GM19455 (cell line): ENCODE results near the gene ARHGEF17.

Source experiments
- ATAC-seq: cut with Tn5 transposase; IDR thresholded peaks from one replicate; pipeline ENCODE4 v1.9.1; 2021; ENCODE audit not compliant: unreplicated experiment

Gene ARHGEF17

DNA sequence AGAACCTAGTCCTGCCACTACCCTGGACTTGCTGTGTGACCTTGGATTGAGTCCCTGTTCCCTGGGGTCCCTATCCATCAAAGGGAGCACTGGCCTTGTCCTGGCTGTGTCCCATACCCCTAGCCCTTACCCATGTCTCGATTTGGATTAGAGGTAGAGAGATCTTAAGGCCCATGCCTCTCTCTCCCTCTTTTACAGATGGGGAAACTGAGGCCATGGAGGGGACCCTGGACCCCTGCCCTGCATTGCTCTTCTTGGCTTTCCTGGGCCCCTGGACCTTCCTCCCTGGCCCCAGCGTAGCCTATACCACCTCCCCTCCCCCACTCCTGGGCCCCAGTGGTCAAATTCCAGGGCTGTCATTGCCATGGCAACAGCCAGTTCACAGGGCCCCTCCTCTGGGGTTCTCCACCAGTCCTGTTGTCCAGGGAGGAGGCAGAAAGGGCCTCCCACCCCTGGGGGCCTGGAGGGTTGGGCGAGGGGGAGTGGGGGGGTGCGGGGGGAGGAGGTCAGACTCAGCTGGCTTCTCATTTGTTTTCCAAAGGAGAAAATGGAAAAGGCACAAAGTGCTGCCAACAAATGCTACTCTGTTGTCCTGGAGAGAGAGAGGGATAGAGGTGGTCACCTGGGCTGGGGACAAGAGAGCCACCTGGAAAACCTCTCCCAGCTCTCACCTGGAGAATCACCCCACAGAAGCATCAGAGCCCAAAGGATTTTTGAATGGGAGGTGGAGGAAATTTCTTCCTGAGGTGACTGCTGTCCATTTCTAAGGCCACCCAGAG lies 23.3 kb downstream of the ARHGEF17 start:
- no peak for ATAC-seq

DNA sequence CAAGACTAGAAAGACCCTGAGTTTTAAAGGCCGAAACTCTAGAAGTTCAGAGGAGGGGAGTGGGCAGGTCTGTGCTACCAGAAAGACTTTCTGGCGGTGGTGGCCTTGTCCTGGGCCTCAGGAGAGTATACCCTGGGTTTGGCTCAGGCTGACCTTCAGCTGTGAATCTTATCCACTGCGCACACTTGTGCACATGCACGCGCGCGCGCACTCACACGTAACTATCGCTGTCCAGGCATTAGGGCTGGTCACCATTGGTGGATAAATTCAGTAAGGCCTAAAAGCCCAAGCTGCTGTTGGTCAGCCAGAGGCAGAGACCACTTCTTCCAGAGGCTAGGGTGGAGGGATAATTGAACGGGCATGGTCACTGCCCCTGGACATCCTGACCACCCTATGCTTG lies 25.1 kb downstream of the ARHGEF17 start:
- ATAC-seq: no peak

DNA sequence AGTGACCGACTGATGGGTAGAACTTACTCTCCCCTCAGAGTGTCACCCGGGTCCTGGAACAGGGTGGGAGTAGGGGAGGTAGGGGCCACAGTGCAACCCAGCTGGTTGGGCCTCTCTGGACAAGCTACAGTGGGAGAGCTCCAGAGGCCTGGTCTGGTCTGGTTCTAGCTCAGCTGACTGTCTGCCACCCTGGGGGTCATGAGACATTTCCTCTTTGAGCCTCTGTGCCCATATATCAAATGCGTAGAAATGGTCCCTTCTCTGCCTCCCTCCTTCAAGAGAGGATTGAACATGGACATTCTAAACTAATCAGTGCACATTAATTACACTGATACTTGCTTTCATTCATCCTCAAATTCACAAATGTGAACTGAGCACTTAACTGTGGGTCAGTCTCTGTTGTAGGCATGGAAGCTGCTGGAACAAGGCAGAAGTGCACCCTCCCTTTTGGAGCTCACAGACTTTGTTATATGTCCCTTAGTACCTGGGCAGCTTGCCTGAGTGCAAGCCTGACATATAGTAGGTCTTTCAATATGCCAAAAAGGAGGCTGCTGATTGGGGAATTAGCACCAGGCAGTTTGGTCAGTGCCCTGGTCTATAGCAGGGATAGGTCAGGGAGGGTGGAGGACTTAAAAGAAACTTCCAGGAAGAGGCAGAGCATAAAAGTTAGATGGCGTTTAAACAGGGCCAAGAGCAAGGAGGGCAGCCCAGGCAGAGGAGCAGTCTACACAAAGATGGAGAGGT lies 25.7 kb downstream of the ARHGEF17 start:
- no peak for ATAC-seq

DNA sequence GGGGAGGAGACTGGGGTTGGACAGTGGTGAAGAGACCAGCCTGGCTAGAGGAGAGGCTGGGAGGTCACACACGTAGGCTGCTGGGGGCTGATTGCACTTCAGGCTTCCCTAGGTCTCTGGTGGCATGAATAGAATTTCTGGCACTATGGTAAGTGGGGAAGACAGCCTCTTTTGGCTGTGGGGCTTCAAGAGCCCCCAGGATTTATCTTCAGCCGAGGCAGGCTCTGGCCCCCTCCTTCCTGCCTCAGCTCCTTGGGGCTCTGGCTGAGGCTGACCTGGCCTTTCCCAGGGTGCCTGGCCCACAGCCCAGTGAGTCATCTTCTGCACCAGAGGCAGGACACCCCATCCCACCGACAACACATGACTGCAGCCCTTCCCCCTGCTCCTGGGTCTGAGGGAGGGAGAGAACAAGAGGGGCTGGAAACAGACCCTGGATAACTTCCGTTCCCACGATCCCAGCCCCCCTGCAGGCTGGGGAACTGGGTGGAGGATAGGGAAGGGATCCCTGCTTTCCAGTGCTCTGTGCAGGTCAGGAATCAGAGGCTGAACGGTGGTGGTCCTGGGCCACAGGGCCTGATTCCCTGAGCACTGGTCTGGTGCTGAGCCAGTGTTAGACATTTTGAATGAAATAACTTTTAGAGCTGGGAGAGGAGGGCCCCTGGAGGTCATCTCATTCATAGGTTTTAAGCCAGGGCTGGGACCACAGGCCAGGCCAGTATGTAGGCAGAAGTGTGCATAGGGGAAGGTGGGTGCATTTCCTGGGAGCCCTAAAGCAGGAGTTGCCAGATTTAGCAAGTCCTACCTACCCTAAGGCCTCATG lies 26.5 kb downstream of the ARHGEF17 start:
- ATAC-seq: no peak

DNA sequence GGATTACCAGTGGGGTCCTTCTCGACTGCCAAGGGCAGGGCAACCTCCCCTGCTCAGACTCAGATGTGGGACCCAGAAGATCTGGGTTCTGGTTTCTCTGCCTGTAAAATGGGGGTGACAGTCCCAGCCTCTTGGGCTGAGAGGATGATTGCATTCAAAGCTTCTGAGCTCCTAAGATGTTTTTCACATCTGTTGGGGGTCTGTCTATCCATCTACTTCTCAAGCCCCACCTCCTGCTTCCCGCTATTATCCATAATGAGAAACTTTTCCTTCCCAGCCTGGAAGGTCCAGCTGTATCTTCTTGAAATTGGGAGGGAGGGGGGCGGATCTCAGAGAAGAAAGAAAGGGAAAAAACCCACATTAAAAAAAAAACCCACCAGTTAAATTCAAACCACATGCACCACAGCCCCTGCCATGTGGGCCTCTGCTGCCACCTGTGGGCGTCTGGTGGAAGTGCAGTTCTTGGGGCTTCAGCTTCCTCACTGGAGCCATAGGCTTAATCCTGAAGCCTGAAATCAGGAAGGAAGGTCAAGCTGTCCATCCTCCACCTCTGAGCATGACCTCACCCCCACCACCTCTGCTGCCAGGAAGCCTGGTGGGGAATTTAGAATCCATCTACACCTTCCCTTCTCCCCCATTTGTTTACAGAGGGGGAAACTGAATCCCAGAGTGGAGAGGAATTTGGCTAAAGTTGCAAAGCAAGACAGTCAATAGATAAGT lies 27.3 kb downstream of the ARHGEF17 start:
- ATAC-seq: no peak

DNA sequence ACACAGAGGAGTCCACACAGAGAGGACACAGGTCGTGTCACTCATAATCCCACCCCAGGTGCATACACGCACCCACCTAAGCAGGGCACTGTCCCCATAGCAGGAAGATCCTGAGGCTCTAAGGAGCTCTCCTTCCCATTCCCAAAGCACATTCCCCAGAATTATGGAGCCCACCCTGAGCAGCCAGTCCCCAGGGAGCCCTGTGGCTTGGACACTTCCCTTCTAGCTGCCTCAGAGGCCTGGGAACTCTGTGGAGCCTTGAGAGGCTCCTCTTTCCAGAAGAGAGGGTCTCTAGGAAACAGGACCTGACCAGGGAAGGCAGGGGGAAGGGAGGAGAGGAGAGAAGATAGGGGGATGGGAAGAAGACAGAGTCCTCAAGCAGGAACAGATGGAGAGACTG lies 29.8 kb downstream of the ARHGEF17 start:
- no peak for ATAC-seq

DNA sequence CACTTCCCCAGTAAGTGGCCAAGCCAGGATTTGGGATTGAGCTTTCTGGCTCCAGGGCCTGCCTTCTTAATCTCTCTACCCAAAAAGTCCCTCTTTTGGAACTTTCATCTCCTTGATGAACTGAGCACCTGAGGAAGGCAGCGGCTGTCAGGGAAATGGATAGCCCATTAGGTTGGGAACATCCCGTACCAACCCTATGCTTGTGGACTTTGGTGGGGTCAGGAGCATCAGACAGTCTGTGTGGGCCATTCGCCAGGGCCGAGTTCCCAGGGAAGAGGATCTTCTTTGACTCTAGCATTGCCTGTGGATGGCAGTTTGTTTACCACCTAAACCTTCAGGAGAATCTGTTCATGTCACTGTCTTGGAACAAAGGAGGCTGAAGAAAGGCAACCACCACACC lies 30.2 kb downstream of the ARHGEF17 start:
- no peak for ATAC-seq

DNA sequence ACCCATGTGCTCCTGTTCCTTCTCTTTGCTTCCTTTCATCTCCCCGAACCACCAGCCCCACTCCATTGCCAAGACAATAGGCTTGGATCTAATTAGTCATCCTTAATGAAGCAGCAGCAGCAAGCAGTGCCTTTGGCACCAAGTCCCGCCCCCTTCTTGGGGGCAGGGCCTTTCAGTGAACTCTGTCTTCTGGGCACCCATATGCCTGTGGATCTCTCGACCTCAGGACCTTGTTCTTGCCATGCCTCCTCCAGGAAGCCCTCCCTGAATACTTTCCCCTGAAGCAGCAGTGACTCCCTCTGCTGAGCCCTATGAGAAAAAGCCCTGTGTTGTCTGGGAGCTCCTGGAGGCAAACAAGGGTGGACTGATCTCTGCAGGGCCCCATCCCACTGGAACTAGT lies 32.1 kb downstream of the ARHGEF17 start:
- no peak for ATAC-seq

DNA sequence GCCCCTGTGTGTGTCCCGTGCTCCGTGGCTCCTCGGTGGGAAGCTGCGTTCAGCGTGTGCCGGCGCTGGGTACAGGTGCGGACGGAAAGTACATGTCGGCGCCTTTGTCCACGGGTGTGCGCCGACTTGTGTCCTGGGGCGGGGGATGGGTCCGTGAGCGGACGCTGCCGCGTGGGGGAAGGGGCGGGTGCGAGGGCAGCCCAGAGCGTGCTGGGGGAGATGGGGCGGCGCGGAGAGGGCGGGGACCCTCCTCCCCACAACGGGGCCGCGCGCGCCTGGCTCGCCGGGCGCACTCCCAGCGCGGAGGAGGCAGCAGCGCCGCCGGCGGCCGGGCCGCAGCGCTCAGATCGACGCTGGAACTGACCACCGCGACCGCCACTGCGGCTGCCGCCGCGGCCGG lies 34.6 kb downstream of the ARHGEF17 start:
- ATAC-seq: no peak

DNA sequence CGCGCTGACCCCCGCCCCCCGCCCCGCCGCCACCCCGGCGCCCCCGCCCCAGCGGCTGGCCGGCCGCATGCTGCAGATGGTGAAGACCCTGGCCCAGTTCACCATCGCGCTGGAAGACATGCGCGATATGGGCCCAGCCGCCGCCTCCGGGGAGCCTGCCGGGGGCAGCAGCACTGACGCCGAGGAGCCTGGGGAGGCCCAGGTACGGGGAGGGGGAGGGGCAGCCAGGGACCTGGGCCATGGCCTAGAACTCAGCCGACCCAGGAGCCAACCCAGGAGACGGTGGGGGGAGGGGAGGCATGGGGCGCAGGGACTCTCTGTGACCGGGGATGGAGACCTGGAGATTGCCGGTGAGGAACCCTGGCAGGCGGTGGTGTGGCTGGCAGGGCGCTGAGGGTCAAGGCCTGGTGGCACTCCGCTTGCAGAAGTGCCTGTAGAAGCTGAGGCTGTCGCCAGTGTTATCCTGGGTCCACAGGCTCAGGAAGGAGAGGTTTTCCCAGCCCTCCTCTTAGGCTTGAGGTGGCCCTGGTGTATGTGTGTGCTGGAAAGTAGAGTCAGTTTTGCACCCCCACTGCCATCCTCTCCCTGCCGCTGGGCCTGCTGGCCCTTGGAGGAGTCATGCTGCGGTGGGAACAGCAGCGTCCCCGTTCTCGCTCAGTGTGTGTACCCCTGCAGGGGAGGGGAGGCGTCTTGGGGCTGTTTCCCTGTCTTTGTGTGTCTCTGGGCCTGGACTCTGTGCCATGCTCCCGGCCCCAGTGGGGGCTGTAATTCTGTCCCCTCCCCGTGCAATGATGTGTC lies 35.2 kb downstream of the ARHGEF17 start:
- ATAC-seq: no peak

DNA sequence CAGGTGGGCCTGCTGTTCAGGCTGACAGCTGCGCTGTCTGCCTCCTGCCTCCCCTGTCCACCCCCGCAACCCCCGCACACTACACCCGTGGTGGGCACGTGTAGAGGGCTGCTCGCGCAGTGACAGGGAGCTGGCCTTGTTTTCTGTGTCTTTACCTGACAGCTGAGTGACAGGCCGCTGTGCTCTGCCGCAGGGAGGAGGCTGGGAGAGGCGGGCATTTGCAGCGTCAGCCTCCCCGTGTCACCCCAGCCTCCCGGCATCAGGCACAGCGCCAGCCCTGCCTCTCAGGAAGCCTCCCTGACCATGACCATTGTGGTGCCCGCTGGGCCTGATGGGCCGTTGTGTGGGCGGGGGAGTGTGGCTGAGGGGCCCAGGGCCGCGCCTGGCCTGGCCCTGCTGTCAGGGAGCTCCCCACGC lies 36.1 kb downstream of the ARHGEF17 start:
- no peak for ATAC-seq

DNA sequence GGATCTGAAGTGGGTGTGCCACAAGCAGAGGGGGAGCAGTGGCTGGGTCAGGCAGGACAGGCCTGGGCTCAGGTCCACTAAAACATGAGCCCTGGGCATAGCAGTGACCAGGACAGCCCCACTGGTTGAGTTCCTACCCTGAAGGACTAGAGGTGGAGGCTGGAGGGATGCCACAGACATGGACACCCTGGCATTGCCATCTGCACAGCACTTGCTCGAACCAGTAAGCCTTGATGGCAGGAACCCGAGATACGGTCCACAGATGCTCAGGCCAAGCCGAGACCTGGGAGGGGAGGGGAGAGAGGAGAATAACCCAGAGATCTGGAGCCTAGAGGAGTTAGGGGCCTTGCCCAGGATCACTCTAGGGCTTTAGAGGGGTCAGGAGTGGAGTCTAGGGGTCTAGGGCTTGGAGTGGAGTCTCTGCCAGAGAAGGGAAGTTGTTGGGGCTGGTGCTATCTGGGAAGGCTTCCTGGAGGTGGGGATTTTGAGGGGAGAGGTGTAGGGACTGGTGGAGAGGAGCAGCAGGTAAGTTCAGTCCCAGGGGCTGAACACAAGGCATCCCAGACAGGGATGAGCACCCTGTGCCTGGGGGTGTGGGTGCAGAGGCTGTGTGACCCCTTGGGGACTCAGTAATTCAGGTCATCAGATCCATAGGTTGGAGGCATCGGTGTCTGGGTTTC lies 37.5 kb downstream of the ARHGEF17 start:
- no peak for ATAC-seq

DNA sequence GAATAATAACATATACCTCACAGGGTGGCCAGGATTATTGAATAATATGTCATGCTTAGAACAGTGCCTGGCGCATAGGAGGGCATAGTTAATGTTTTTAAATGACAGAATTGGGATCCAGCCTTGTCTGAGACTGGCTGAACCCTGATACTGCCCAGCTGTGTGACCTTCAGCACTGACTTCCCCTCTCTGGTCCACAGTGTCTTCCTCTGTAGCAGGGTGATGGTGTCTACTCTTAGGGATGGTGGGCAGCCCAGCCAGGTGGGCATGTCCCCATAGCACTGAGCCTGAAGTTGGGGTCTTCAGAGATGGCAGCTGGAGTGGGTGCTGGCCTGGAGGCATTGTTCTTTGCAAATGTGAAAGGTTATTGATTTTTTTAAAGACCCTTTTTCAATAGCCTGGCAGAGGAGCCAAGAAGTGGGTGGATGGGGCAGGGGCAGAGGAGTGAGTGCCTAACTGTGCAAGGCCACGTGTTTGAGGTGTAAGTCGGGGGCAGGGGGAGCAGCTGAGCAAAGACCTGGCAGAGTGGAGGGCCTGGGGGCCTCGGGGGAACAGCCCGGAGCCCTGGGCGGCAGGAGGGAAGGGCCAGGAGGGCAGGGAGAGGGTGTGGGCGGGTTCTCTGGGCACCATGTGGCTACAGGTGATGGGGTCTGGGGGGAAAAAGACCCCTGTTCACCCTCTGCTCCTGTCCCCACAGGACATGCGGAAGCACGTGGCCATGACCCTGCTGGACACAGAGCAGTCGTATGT lies 38.3 kb downstream of the ARHGEF17 start:
- ATAC-seq: no peak

DNA sequence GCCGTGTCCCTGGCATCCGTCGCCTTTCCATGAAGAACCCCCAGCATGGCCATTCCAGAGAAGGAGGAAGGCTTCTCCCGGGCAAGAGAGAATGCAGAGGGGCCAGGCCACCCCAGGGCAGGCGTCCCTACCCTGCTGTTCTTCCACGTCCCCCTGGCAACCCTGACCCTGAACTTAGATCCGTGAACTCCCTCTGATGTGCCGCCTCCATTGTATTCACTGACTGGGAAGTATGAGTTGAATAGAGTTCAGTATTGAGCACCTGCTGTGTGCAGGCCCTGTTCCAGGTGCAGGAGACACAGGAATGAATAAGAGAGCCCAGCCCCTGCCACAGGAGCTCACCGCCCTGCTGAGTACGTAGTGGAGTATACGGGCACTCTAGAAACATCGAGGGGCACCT lies 39.0 kb downstream of the ARHGEF17 start:
- no peak for ATAC-seq

DNA sequence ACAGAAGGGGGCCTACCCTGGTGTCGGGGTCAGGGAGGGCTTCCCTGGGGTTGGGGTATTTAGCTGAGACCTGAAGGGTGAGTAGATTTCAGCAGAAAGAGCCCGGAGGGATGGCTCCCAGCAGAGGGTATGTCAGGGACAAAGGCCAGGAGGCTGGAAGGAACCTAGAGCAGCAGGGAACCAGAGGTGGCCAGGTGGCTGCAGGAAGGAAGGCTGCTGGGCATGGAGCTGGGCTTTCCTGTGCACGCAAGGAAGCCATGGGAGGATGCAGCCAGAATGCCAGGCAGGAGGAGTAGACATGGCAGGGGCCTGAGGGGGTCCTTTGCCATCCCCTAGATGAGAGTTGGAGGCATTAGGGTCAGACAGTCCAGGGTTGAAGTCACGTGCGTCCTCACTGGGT lies 40.8 kb downstream of the ARHGEF17 start:
- ATAC-seq: no peak

DNA sequence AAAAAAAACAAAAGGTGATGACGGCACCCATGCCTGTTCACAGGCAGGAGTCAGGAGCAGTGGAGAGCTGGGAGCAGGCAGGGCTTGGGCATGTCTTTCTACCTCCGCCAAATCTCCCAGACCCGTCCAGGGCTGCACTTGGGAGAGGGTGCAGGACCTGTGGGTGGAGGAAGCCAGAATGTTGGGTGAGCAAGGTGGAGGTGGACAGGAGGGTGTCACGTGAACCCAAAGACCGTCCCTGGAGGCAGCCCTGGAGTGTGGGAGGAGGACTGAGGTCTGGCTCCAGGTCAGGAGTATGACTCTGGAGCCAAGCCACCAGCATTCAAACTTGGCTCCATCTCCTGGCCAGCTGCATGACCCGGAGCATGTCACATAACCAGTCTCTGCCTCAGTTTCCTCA lies 41.6 kb downstream of the ARHGEF17 start:
- ATAC-seq: no peak

DNA sequence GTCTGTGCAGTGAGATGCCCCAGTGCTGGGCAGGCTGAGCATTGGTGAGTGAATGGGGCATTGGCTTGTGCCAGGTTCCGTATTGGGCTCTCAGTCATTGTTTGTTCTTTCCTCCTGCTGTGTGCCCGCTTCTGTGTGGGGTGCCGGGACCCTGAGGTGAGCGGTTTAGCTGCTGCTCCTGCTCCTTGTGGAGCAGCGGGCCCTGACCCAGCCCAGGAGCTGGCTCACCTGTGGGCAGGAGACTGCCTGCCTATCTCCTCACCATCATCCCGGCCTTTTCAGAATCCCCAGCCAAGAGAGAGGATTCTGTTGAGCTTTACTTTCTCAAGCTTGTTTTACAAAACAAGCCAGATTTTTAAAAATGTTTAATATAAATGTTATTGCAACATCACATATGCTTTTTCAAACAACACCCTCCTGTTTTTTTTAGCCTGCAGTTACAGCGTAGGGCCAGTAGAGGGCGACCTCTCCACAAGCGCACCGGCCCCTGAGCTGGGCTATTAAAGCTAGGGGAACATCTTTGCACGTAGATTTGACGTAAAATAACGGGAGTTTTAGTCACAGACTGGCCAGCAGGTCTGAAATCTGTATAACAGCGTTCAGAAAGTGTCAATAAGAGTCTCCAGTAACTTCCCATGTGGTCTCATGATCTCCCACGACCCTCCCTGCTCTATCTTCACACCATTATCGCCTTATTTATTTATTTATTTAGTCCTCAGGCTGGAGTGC lies 43.0 kb downstream of the ARHGEF17 start:
- ATAC-seq: no peak

DNA sequence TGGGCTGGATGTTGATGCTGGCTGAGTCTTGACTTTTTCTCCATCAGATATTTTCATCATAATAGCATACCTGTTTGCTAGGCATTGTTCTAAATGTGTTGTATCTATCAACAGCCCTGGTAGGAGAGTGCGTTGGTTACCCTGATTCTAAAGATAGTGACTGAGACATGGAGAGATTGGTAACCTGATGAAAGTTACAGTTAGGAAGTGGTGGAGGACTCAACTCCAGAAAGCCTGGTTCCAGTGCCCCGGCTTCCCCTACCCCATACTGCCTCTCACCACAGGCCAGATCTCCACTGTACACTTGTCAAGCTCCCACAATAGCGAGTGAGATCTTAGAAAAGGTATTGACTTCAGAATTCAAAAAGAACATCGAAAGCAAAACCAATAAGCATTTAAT lies 45.3 kb downstream of the ARHGEF17 start:
- no peak for ATAC-seq
